HEK293T (cell line): ENCODE results near the gene TNFAIP8L2.

Experiments used
- CTBP1 ChIP-seq: fragments of 450-650 bp; IDR thresholded peaks from 2 replicates; pipeline ENCODE4 v1.6.1; 2016; ENCODE audit warnings: borderline replicate concordance
- ELF4 ChIP-seq: fragments of 450-650 bp; IDR thresholded peaks from 2 replicates; pipeline ENCODE4 v1.6.1; 2017; ENCODE audit warnings: antibody characterized with exemption
- FOXK2 ChIP-seq: fragments of 450-650 bp; IDR thresholded peaks from 2 replicates; pipeline ENCODE4 v1.6.1; 2016; ENCODE audit warnings: mild to moderate bottlenecking
- NFRKB ChIP-seq: fragments of 450-650 bp; IDR thresholded peaks from 2 replicates; pipeline ENCODE4 v1.6.1; 2016; ENCODE audit warnings: mild to moderate bottlenecking, moderate library complexity
- PKNOX1 ChIP-seq: fragments of 450-650 bp; IDR thresholded peaks from 2 replicates; pipeline ENCODE4 v1.6.1; 2016
- SP1 ChIP-seq: fragments of 450-650 bp; IDR thresholded peaks from 2 replicates; pipeline ENCODE4 v1.6.1; 2017
- TARDBP ChIP-seq: fragments of 450-650 bp; IDR thresholded peaks from 2 replicates; pipeline ENCODE4 v1.6.1; 2016

- TF ChIP-seq CTBP1 (no peak), SP1 (no peak), NFRKB (no peak), FOXK2 (no peak), ELF4 (no peak), TARDBP (no peak), PKNOX1 (no peak)
These were observed 36.9 kb downstream of the TNFAIP8L2 start for GRCh38 chr1:151193304-151193703.
